ENCODE measurements around the gene NDUFC2.
A peak's percentile ranks its signal among the peaks of the same experiment; 100 is the strongest.
"Not testable (repeated sequence)": the region's sequence is repeated elsewhere in the genome, so short reads cannot be mapped to it uniquely, and the experiment has no call there.

The NDUFC2 gene

DNA sequence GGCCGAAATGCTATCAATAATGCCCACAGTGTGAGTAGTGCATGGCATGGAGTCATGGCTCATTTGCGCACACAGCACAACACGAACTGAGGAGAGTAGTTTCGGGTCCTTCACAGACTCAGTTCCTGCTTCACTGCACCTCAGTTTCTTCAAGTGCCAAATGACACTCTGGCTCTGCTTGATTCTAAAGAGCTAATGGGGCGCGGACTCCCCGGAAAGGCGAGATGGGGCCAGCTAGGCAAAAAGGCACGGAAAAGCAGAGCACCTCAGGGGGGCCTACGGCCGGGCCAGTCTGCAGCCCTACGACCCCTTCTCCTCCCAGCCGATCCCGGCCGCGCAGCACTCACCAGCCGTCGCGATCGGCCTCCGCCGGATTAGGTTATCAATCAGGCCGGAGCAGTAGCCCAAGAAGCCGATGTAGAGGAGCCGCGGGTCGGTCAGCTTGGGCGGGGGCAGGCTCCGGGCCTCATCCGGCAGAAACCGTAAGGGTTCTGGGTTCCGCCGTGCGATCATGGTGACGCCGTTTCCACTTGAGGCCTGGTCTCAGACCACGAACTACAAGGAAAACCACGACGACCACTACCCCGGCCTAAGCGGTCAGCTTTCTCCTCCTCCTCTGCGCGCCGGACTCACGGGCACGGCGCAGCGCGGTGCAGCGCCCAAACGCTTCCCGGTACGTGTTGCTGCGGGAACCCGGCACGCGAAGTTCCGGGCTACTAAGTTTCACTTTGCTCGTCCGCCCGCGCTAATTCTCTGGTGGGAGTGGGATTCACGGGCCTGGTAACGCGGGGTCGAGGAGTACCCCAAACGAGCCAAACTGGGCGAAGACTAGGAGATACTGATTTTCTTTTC is at the start of gene NDUFC2:
Gene NDUFC2 (minus strand): TSS at position 631 of the 852 bp plus-strand sequence. CDS start 118 bp downstream, at position 513.
- peak; percentile 51 for DNase-seq (ENCODE audit: low read depth)

DNA sequence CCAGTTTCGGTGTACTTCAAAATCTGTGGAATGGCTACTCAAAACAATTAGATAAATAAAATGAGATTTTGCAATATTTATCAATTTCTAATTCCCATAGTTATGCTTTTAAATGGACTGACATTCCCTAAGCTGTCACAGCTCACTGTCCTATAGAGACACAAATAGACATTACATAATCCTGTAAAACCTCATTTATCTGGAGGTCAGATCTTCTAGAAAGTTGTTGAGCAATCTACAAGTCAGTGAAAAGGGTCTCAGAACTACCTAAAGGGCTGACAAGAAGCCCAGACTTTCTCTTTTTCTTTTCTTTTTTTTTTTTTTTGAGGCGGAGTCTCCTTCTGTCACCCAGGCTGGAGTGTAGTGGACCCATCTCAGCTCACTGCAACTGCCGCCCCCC is 47.7 kb upstream of the NDUFC2 start:
- no peak for DNase-seq (ENCODE audit: low read depth)

DNA sequence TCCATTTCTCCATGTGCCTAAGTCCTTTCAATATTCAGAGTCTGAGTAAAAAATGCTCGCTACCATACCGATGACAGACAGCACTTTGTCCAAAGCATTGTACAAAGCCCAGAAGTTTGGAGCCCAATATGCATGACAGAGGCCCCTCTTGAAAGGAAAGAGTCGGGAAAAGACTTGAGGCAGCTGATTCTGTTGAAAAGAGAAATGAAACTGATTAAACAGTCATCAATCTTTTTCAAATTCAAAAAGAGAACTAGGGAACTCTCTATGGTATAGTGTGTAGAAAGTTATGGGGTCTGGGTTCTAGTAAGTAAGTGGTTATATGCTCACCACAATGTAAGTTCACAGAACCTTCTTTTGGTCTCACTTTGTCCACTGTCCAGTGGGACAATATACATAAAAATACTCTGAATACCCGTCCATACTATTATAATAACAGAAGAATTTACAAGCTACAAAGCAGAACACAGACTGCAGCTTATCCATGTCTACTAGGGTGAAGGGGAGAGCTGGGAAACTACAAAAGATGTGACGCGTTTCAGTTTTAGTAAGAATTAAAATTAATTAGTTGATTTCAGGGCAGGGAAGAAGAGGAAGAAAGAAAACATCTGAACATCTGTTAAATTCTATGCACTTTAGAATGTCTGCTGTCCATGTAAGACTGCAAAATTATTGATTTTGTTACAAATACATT is 33.1 kb upstream of the NDUFC2 start:
- no peak for DNase-seq (ENCODE audit: low read depth)

DNA sequence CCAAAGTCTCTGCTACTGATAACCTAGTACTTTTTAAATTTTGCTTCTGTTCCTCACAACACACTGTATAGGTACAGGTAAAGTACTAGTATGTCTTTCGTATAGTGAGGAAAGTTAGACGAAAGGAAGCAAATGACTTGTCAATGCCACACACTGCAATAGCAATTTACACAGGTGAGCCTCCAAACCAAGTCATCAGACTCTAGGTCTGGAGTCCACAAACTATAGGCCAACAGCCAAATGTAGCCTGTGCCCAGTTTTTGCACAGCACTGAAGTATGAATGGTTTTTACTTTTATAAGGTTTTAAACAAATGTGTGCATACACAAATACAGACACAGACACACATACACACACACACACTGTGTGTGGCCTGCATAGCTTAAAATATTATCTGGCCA is 31.6 kb upstream of the NDUFC2 start:
- no peak for DNase-seq (ENCODE audit: low read depth)

DNA sequence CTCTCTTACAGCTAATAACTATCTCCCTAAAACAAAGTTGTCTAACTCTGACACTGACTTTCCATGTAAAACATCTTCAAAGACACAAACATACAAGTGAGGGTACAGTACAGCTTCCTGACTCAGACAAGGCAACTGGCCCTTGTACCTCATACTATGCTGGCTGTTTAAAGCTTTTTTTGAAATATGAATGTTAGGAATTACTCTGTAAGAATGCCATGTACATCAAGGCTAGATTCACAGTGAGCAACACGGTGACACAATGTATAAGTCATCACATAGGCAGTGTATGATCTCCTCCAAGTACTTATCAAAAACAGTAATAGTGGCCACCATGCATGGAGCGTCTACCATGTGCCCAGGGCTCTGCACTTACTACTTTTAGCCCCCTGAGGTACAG is 31.2 kb upstream of the NDUFC2 start:
- DNase-seq (ENCODE audit: low read depth), result no peak

DNA sequence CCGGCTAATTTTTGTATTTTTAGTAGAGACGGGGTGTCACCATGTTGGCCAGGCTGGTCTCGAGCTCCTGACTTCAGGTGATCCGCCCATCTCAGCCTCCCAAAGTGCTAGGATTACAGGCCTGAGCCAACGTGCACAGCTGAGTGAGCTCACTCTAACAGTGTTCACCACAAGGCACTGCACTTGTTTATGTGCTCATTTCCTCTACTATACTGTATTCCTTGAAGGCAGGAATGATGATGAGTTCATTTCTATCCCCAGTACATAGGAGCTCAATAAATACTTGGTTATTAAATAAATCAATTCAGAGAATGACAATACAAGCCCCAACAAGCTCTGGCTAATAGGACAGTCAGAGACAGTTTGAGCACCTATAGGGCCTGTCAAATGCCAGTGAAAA is 30.7 kb upstream of the NDUFC2 start:
- no peak for DNase-seq (ENCODE audit: low read depth)

DNA sequence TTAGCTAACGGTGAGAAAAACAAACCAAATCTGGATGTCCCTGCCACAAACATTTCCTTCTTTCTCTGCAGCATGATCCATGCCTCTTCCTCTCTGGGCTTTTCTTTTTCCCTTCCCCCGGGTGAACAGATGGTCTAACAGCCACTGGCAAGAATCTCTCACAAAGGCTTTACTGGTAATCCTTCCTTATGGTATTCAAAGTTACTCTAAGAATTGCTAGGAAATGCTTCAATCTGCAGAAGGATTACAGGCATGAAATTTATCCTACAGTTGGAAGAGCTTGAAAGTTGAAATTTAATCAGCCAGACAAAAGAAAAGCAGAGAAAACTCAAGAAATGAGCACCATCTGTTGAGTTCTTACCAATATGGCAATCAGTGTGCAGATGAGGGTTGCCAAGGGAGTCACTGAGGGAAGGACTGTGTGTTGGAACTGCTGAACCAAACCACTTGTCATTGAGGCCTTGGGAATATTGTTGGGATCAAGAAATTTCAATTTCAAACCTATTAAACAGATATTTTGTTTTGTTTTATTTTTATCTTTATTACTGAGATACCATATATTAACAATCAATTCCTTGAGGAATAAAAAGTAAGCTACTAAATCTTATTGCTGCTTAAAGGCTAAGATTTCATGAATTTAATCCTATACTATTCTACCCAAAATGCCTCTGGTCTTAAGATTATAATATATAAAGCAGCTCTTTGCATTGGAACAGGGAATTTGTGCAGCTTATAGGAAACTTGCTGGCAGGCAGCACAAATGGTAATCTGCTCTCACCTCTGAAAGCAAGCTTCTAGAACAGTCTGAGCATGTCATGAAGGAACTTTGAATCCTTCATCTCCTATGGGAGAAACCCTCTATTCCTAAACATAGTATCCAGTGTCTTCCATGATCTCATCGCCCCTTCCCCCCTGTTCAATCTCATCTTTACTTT is 29.7 kb upstream of the NDUFC2 start:
- no peak for DNase-seq (ENCODE audit: low read depth)

DNA sequence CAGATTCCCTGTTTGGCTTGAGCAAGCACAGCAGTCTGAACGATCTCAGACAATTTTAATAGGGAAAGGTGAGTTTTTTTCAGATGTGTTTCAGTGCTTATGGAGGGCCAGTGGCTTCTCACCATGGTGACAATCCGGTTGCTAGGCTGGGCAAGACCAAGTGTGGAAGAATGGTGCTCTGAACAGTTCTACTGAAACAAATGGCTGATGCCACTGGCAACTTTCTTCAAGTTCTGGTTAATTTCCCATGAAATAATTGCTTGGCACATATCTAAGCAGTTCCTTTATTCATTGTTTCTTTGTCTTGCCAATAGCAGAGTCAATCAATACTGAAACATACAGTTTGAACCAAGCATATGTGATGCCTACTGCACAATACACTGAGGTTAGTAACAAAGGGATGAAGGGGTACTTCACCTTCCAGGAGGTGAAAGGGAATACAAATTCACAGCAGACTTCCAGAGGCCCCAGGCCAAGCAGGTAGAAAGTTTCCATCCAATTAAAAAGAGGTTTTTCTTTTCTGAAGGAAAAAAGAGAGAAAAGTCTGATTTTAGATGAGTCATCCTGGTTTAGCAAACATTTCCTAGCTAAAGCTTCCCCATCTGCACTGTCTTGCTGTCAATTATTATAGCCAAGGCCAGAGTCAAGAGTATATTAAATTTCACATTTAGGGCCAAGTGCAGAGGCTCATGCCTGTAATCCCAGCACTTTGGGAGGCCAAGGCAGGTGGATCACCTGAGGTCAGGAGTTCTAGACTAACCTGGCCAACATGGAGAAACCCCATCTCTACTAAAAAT is 21.2 kb upstream of the NDUFC2 start:
- DNase-seq (ENCODE audit: low read depth), result no peak

DNA sequence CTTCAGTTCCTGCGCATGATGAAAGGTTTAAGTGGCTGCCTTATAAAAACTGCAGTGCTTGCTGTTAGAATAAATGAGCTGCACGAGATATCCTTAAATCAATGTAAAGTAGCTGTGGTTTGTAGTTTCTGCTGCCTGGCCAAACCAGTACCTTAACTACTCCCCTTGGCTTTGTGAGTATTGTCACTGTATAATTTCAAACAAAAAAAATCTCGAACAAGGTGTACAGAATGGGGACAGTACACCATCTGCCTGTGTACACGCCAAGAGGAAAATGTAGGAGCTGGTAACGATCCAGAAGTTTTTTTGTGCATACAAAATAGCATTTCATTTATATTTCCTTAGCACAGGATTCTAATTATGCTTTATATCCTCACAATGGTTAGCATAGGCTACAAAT is 20.6 kb upstream of the NDUFC2 start:
- no peak for DNase-seq (ENCODE audit: low read depth)

DNA sequence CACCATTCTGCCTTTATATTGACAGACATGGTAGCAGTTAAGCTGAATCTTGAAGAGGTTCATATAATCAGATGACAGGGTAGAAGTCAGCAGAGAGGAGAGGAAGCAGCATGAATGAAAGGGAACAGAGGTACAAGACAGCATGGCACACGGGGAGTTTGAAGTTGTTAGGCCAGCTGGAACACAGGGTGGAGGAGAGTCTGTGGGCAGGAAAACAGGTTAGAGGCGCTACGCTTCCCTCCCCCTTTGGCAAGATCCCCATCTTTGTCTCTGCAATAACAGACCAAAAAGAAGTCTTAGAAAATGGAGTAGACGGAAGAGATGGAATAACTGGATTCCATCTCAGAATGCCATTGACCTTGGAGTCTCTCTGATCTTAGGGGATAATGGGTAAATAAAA is 20.0 kb upstream of the NDUFC2 start:
- no peak for DNase-seq (ENCODE audit: low read depth)

DNA sequence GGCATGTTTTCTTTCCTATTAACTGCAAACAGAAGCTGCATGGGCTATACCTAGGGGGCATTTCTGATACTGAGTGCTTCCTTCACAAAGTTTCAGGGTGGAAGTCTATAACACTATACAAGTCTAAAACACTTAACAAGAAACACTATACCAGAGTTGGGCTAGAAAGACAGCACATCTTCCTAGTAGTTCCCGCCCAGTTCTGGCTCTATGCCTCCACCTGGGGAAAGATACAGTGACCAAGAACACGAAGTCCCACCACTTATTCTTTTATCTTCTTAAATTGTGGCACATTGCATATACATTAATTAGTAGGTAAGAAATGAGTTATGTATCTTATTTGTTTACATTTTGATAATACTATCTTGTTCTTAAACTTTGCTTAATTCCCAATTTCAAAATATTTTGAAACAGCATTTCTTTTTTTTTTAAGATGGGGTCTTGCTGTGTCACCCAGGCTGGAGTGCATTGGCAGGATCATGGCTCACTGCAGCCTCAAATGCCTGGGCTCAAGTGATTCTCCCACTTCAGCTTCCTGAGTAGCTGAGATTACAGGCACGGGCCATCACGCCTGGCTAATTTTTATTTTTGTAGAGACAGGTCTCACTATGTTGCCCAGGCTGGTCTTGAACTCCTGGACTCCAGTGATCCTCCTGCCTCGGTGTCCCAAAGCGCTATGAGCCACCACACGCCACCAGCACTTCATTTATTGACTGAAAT is 18.2 kb upstream of the NDUFC2 start:
- no peak for DNase-seq (ENCODE audit: low read depth)

DNA sequence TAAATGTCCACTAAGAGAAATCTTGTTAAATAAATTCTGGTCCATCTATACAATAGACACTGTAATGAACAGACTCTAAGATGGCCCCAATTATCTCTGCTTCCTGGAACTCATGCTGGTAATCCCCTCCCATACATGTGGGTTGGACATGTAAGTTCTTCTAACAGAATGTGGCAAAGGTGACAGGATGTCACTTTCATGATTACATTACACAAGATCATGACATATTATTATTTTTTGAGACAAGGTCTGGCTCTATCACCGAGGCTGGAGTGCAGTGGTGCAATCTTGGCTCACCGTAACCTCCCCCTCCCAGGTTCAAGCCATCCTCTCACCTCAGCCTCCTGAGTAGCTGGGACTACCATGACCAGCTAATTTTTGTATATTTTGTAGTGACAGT is 14.6 kb upstream of the NDUFC2 start:
- no peak for DNase-seq (ENCODE audit: low read depth)

DNA sequence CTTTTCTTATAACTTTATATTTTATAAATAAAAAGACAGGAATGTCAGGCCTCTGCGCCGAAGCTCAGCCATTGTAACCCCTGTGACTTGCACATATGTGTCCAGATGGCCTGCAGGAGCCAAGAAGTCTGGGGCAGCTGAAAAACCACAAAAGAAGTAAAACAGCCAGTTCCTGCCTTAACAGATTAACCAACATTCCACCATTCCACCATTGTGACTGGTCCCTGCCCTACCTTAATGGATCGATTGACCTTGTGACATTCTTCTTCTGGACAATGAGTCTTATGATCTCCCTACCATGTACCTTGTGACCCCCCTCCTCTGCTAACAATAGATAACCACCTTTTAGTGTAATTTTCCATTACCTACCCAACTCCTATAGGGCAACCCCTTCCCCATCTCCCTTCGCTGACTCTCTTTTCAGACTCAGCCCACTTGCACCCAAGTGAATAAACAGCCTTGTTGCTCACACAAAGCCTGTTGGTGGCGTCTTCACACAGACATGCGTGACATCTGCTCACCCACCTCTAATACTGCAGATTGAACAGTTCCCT is 6.9 kb upstream of the NDUFC2 start:
- not testable (repeated sequence) for DNase-seq (ENCODE audit: low read depth)

DNA sequence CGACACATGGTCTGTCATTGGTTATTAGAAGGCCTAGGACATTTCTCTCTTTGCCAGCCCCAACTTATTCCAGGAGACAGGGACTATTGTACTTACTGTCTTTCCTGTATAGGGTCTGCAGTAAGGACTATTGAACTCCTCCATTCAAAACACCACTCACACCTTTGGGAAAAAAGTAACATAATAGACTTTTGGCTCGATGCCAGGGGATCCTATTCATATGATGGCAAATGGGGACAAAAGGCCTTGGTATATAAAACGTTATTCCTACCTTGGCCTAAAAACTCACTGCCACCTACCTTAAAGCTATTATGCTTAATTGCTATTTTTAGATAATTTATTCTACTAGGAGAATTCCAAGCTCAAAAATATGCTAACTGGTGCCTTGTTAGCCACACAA is 6.3 kb upstream of the NDUFC2 start:
- no peak for DNase-seq (ENCODE audit: low read depth)

DNA sequence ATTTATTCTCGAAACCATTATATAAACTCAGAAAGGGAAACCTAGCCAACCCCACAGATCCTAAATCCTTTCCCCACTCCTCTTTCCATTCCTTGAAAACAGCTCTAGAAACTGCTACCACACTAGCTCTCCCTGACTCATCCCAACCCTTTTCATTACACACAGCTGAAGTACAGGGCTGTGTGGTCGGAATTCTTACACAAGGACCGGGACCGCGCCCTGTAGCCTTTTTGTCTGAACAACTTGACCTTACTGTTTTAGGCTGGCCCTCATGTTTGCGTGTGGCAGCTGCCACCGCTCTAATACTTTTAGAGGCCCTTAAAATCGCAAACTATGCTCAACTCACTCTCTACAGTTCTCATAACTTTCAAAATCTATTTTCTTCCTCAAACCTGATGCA is 4.8 kb upstream of the NDUFC2 start:
- not testable (repeated sequence) for DNase-seq (ENCODE audit: low read depth)

DNA sequence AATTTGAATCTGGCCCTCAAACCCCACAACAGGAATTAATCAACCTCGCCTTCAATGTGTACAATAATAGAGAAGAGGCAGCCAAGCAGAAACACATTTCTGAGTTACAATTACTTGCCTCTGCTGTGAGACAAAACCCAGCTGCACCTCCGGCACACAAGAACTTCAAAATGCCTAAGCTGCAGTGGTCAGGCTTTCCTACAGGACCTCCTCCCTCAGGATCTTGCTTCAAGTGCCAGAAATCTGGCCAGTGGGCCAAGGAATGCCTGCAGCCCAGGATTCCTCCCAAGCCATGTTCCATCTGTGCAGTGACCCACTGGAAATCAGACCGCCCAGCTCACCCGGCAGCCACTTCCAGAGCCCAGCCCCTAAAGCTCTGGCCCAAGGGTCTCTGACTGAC is 3.4 kb upstream of the NDUFC2 start:
- DNase-seq (ENCODE audit: low read depth), result no peak

DNA sequence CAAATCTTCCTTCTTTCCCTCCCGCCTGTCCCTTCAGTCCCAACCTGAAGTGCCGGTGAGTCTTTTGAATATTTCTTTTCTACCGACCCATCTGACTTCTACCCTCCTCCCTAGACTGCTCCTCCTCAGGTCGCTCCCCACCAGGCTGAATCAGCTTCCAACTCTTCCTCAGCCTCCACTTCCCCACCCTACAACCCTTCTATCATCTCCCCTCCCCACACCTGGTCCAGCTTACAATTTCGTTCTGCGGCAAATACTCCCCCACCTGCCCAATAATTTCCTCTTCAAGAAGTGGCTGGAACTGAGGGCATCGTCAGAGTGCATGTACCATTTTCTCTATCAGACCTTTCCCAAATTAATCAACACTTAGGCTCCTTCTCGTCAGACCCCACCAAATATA is 2.5 kb upstream of the NDUFC2 start:
- no peak for DNase-seq (ENCODE audit: low read depth)

DNA sequence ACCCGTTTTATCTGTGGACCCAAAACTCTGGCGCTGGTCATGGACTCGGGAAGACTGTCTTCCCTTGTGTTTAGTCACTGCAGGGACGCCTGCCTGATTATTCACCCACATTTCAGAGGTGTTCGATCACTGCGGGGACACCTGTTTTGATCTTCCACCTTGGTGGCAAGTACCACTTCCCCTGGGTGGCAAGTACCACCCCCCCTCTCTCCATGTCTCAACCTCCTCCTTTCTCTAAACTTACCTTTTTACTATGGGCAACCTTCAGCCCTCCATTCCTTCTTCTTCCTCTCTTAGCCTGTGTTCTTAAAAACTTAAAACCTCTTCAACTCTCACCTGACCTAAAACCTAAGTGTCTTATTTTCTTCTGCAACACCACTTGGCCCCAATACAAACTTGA is 1.9 kb upstream of the NDUFC2 start:
- DNase-seq (ENCODE audit: low read depth), result no peak

DNA sequence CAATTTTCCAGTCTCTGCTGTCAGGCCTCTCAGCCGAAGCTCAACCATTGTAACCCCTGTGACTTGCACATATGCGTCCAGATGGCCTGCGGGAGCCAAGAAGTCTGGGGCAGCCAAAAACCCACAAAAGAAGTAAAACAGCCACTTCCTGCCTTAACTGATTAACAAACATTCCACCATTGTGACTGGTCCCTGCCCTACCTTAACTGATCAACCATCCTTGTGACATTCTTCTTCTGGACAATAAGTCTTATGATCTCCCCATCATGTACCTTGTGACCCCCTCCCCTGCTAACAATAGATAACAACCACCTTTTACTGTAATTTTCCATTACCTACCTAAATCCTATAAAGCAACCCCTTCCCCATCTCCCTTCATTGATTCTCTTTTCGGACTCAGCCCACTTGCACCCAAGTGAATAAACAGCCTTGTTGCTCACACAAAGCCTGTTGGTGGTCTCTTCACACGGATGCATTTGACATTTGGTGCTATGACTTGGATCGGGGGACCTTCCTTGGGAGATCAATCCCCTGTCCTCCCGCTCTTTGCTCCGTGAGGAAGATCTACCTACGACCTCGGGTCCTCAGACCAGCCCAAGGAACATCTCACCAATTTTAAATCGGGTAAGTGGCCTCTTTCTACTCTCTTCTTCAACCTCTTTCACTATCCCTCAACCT is 1.3 kb upstream of the NDUFC2 start:
- DNase-seq (ENCODE audit: low read depth), result no peak
